HG03045 (cell line): ENCODE measurements around the gene SCAF4.
"Not testable (repeated sequence)": the region's sequence is repeated elsewhere in the genome, so short reads cannot be mapped to it uniquely, and the experiment has no call there.

Source experiments
- ATAC-seq: cut with Tn5 transposase; IDR thresholded peaks from one replicate; pipeline ENCODE4 v1.9.1; 2021; ENCODE audit warnings: mild to moderate bottlenecking, moderate library complexity; ENCODE audit not compliant: unreplicated experiment

SCAF4 gene

GRCh38 chr21:31675960-31676359 is 56.0 kb downstream of the SCAF4 start:
- no peak for ATAC-seq

- ATAC-seq = no peak
These were observed 56.6 kb downstream of the SCAF4 start for GRCh38 chr21:31675318-31675717.

- ATAC-seq = no peak
These were observed 58.5 kb downstream of the SCAF4 start for GRCh38 chr21:31673321-31673912.

GRCh38 chr21:31671931-31672330 is 60.0 kb downstream of the SCAF4 start:
- no peak for ATAC-seq

- no peak for ATAC-seq
These were observed 60.7 kb downstream of the SCAF4 start for GRCh38 chr21:31671146-31671716.

GRCh38 chr21:31670070-31670469 is 61.8 kb downstream of the SCAF4 start:
- no peak for ATAC-seq

- ATAC-seq = no peak
These were observed 63.0 kb downstream of the SCAF4 start for GRCh38 chr21:31668651-31669491.

GRCh38 chr21:31667639-31668038 is 64.3 kb downstream of the SCAF4 start:
- ATAC-seq = no peak

- no peak for ATAC-seq
These were observed 64.8 kb downstream of the SCAF4 start for GRCh38 chr21:31667132-31667531.

- no peak for ATAC-seq
These were observed 65.4 kb downstream of the SCAF4 start for GRCh38 chr21:31666445-31667010.

- ATAC-seq = not testable (repeated sequence)
These were observed 66.0 kb downstream of the SCAF4 start for GRCh38 chr21:31665869-31666268.

GRCh38 chr21:31665397-31665796 is 66.5 kb downstream of the SCAF4 start:
- no peak for ATAC-seq

GRCh38 chr21:31663584-31664249 is 68.2 kb downstream of the SCAF4 start:
- no peak for ATAC-seq

- ATAC-seq = no peak
These were observed 71.3 kb downstream of the SCAF4 start for GRCh38 chr21:31660591-31660990.

GRCh38 chr21:31660259-31660565 is 71.7 kb downstream of the SCAF4 start:
- peak; percentile 31 for ATAC-seq

GRCh38 chr21:31659536-31660258 is 72.2 kb downstream of the SCAF4 start, which contains the start of gene SOD1:
Gene SOD1 (plus strand): TSS chr21:31659693. CDS start chr21:31659770, 77 bp downstream.
- ATAC-seq = peak; percentile 94

- peak; percentile 27 for ATAC-seq
These were observed 72.7 kb downstream of the SCAF4 start for GRCh38 chr21:31659286-31659535.

- no peak for ATAC-seq
These were observed 73.9 kb downstream of the SCAF4 start for GRCh38 chr21:31658053-31658452.

GRCh38 chr21:31656199-31657095 is 75.5 kb downstream of the SCAF4 start:
- ATAC-seq = no peak
